ENCODE measurements around the gene RAMP1.

RAMP1 gene

GRCh38 chr2:237876061-237876526, 16.7 kb downstream of the RAMP1 start:
- DNase-seq (ENCODE audit: extremely low read depth, low read depth), result no peak
- H3K4me3 ChIP-seq (replicated peaks; ENCODE audit: low read depth, low read length), result no peak overlapping the region
- no peak for TF ChIP-seq CTCF (IDR thresholded peaks at IDR 0.05; ENCODE audit: low read depth, low read length, missing control alignments)

- no peak for TF ChIP-seq CTCF (IDR thresholded peaks at IDR 0.05; ENCODE audit: low read depth, low read length, missing control alignments)
Observed at GRCh38 chr2:237876532-237876931, 17.1 kb downstream of the RAMP1 start.

GRCh38 chr2:237876951-237877491, 17.6 kb downstream of the RAMP1 start:
- TF ChIP-seq CTCF (IDR thresholded peaks at IDR 0.05; ENCODE audit: low read depth, low read length, missing control alignments), result no peak
- no peak overlapping the region for H3K4me3 ChIP-seq (replicated peaks; ENCODE audit: low read depth, low read length)
- DNase-seq (ENCODE audit: extremely low read depth, low read depth), result no peak

More at GRCh38 chr2:237876532-237876931, 17.1 kb downstream of the RAMP1 start:
- H3K4me3 ChIP-seq (replicated peaks; ENCODE audit: low read depth, low read length), result no peak overlapping the region
- no peak for DNase-seq (ENCODE audit: extremely low read depth, low read depth)

GRCh38 chr2:237877576-237878307, 18.3 kb downstream of the RAMP1 start:
- no peak for DNase-seq (ENCODE audit: extremely low read depth, low read depth)
- no peak overlapping the region for H3K4me3 ChIP-seq (replicated peaks; ENCODE audit: low read depth, low read length)

DNA sequence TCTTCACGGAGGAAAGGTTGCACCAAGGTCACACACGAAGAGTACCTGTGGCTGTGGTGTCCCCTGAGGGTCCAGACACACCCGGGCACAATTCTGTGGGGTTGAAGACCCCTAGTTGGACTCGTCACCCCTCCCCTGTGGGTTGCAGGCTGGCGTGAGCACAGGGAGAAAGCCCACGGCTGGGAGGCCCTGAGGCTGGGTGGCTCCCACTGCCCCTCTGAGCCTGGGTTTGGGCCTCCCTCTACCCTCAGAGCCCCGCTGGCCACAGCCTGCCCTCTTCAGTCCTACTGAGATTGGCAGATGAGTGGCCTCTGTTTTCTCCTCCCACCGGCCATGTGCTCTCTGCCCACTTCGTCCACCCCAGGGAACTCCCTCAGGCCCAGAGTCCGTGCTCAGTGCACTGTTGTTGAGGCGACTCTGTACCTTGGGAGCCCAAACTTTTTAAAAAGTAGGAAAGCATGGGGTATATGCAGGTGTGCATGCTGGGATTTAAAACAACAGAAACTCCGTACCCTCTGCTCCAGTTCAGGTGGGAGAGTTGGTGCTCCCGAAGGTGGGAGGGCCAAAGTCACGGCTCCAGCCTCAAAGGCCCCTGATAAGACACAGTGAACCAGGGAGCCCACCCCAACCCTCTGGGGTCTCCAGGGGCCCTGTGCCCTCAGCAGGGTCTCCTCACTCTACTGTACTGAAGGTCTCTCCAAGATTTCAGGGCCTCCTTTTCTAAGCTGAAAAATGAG, 19.1 kb downstream of the RAMP1 start:
- no peak for DNase-seq (ENCODE audit: extremely low read depth, low read depth)
- TF ChIP-seq CTCF (IDR thresholded peaks at IDR 0.05; ENCODE audit: low read depth, low read length, missing control alignments), result no peak
- H3K4me3 ChIP-seq (replicated peaks; ENCODE audit: low read depth, low read length), result no peak overlapping the region

More at GRCh38 chr2:237877576-237878307, 18.3 kb downstream of the RAMP1 start:
- TF ChIP-seq CTCF (IDR thresholded peaks at IDR 0.05; ENCODE audit: low read depth, low read length, missing control alignments), result no peak

GRCh38 chr2:237879058-237879430, 19.6 kb downstream of the RAMP1 start:
- no peak overlapping the region for H3K4me3 ChIP-seq (replicated peaks; ENCODE audit: low read depth, low read length)
- no peak for DNase-seq (ENCODE audit: extremely low read depth, low read depth)
- no peak for TF ChIP-seq CTCF (IDR thresholded peaks at IDR 0.05; ENCODE audit: low read depth, low read length, missing control alignments)
